H9 (cell line): Measurements from ENCODE around the gene FN3KRP. TPM values are rescaled to one million over a fixed set of nuclear protein-coding genes. Genes with fewer than 3 reads are reported as not detected.

Source experiments
- DNase-seq: peaks from one replicate; pipeline ENCODE4 v3.0.0-alpha.2; 2017
- H2AFZ ChIP-seq: one replicate; pipeline ENCODE4 v1.6.1; 2013; ENCODE audit warnings: mild to moderate bottlenecking, low read length, control low read depth, moderate library complexity
- H2AK5ac ChIP-seq: 2 replicates; pipeline ENCODE4 v1.6.1; 2013; ENCODE audit warnings: low read length, control low read depth, mixed read lengths; ENCODE audit not compliant: insufficient read length
- H2BK120ac ChIP-seq: one replicate; pipeline ENCODE4 v1.6.1; 2013; ENCODE audit warnings: low read depth, mild to moderate bottlenecking, low read length, control low read depth, inconsistent platforms; ENCODE audit not compliant: poor library complexity, severe bottlenecking
- H2BK12ac ChIP-seq: 2 replicates; pipeline ENCODE4 v1.6.1; 2013; ENCODE audit warnings: low read length, control low read depth, mixed read lengths, low read depth; ENCODE audit not compliant: insufficient read length
- H2BK15ac ChIP-seq: 2 replicates; pipeline ENCODE4 v1.6.1; 2013; ENCODE audit warnings: low read depth, low read length, control low read depth
- H2BK20ac ChIP-seq: one replicate; pipeline ENCODE4 v1.6.1; 2013; ENCODE audit warnings: low read depth, mild to moderate bottlenecking, low read length, control low read depth, inconsistent platforms; ENCODE audit not compliant: poor library complexity, severe bottlenecking
- H2BK5ac ChIP-seq: 2 replicates; pipeline ENCODE4 v1.6.1; 2013; ENCODE audit warnings: low read length, control low read depth, mixed read lengths; ENCODE audit not compliant: insufficient read length
- H3K14ac ChIP-seq: 2 replicates; pipeline ENCODE4 v1.6.1; 2013; ENCODE audit warnings: low read length, control low read depth; ENCODE audit not compliant: insufficient read depth
- H3K18ac ChIP-seq: 2 replicates; pipeline ENCODE4 v1.6.1; 2013; ENCODE audit warnings: low read depth, mild to moderate bottlenecking, mixed read lengths, low read length, control low read depth; ENCODE audit not compliant: insufficient read length
- H3K23ac ChIP-seq: 2 replicates; pipeline ENCODE4 v1.6.1; 2013; ENCODE audit warnings: low read length, control low read depth, mixed read lengths, low read depth; ENCODE audit not compliant: insufficient read length
- H3K23me2 ChIP-seq: 2 replicates; pipeline ENCODE4 v1.6.1; 2013; ENCODE audit warnings: low read depth, mild to moderate bottlenecking, mixed read lengths, low read length, control low read depth; ENCODE audit not compliant: insufficient read length, poor library complexity, severe bottlenecking
- H3K27ac ChIP-seq: 2 replicates; pipeline ENCODE4 v1.5.1; 2013; ENCODE audit warnings: low read length, control low read depth, mixed read lengths, low read depth; ENCODE audit not compliant: insufficient read length
- H3K27me3 ChIP-seq: 2 replicates; pipeline ENCODE4 v1.6.1; 2013; ENCODE audit warnings: low read length, control low read depth, inconsistent platforms; ENCODE audit not compliant: insufficient read depth
- H3K4ac ChIP-seq: 2 replicates; pipeline ENCODE4 v1.6.1; 2013; ENCODE audit warnings: low read depth, mild to moderate bottlenecking, control low read depth, inconsistent platforms, low read length, moderate library complexity
- H3K4me1 ChIP-seq: 2 replicates; pipeline ENCODE4 v1.6.1; 2013; ENCODE audit warnings: low read length, control low read depth, inconsistent platforms; ENCODE audit not compliant: insufficient read depth
- H3K4me2 ChIP-seq: 2 replicates; pipeline ENCODE4 v1.6.1; 2013; ENCODE audit warnings: low read length, control low read depth, mixed read lengths; ENCODE audit not compliant: insufficient read length, insufficient read depth
- H3K56ac ChIP-seq: 2 replicates; pipeline ENCODE4 v1.6.1; 2013; ENCODE audit warnings: low read depth, mild to moderate bottlenecking, mixed read lengths, low read length, control low read depth; ENCODE audit not compliant: insufficient read length
- H3K79me1 ChIP-seq: 2 replicates; pipeline ENCODE4 v1.6.1; 2013; ENCODE audit warnings: low read depth, mild to moderate bottlenecking, moderate library complexity, low read length, control low read depth, inconsistent platforms; ENCODE audit not compliant: insufficient read depth, poor library complexity, severe bottlenecking
- H3K79me2 ChIP-seq: 2 replicates; pipeline ENCODE4 v1.6.1; 2013; ENCODE audit warnings: low read length, control low read depth, inconsistent platforms; ENCODE audit not compliant: insufficient read depth
- H3K9ac ChIP-seq: 2 replicates; pipeline ENCODE4 v1.6.1; 2013; ENCODE audit warnings: low read length, control low read depth, mixed read lengths; ENCODE audit not compliant: insufficient read length; ENCODE audit errors: extremely low read depth
- H3K9me3 ChIP-seq: one replicate; pipeline ENCODE4 v1.6.1; 2013; ENCODE audit warnings: low read depth, low read length, inconsistent platforms; ENCODE audit not compliant: control insufficient read depth
- H3T11ph ChIP-seq: one replicate; pipeline ENCODE4 v1.6.1; 2013; ENCODE audit warnings: mild to moderate bottlenecking, low read length, control low read depth, inconsistent platforms
- H4K20me1 ChIP-seq: one replicate; pipeline ENCODE4 v1.6.1; 2013; ENCODE audit not compliant: control insufficient read depth, insufficient read length, insufficient read depth
- H4K5ac ChIP-seq: 2 replicates; pipeline ENCODE4 v1.6.1; 2013; ENCODE audit warnings: low read depth, mild to moderate bottlenecking, mixed read lengths, low read length, control low read depth; ENCODE audit not compliant: insufficient read length
- H4K8ac ChIP-seq: replicated peaks from 2 replicates; pipeline ENCODE4 v1.6.1; 2013; ENCODE audit warnings: low read length, control low read depth, mixed read lengths, low read depth; ENCODE audit not compliant: insufficient read length
- H4K91ac ChIP-seq: 2 replicates; pipeline ENCODE4 v1.6.1; 2013; ENCODE audit warnings: low read depth, mild to moderate bottlenecking, moderate library complexity, mixed read lengths, low read length, control low read depth; ENCODE audit not compliant: insufficient read length
- H3K27ac Mint-ChIP-seq, 3 experiments: 2 replicates in 2 of 3; 3 replicates in 1 of 3; pipeline ENCODE4 v1.8.0; 2020 to 2021; ENCODE audit warnings: mixed read lengths in 3 of 3, mild to moderate bottlenecking in 1 of 3, moderate library complexity in 1 of 3
- H3K27me3 Mint-ChIP-seq: 2 replicates; pipeline ENCODE4 v1.8.0; 2021; ENCODE audit warnings: low read depth, mild to moderate bottlenecking, moderate library complexity, mixed read lengths
- H3K36me3 Mint-ChIP-seq, 3 experiments: 2 replicates in 2 of 3; 3 replicates in 1 of 3; pipeline ENCODE4 v1.8.0; 2020 to 2021; ENCODE audit warnings: low read depth in 3 of 3, mixed read lengths in 3 of 3; ENCODE audit not compliant: insufficient read depth in 1 of 3
- H3K4me1 Mint-ChIP-seq, 2 experiments: 2 replicates each; pipeline ENCODE4 v1.8.0; 2020; ENCODE audit warnings: mixed read lengths in 2 of 2
- H3K4me3 Mint-ChIP-seq, 2 experiments: 2 replicates in 1 of 2; 3 replicates in 1 of 2; pipeline ENCODE4 v1.8.0; 2020 to 2021; ENCODE audit warnings: mild to moderate bottlenecking in 2 of 2, mixed read lengths in 2 of 2, moderate library complexity in 1 of 2
- H3K9me3 Mint-ChIP-seq, 2 experiments: 2 replicates in 1 of 2; 3 replicates in 1 of 2; pipeline ENCODE4 v1.8.0; 2020; ENCODE audit warnings: mild to moderate bottlenecking in 2 of 2, mixed read lengths in 2 of 2, moderate library complexity in 1 of 2
- CTCF ChIP-seq: fragments of 200-600 bp; sonication (generic); conservative IDR thresholded peaks from 3 replicates; pipeline ENCODE4 v1.8.0; 2021; ENCODE audit warnings: antibody characterized with exemption, mild to moderate bottlenecking
- whole genome bisulfite sequencing: extraction: QIAGEN DNeasy Blood & Tissue Kit; methylation state at CpG from one replicate; pipeline ENCODE4 v1.1.7; 2013; ENCODE audit warnings: missing lambda C conversion rate, low lambda C conversion rate, mixed read lengths; ENCODE audit not compliant: insufficient read length; ENCODE audit errors: extremely low coverage; 5-methylcytosine and 5-hydroxymethylcytosine counted together
- total RNA-seq: library from RNA; stranded (reverse); gene quantifications from 2 replicates; pipeline ENCODE4 v1.2.1, GENCODE V29; 2021

The FN3KRP gene
- total RNA-seq, 1 experiment from 2014 or later, result 32.9 TPM

GRCh38 chr17:82750241-82750908 is 33.9 kb downstream of the FN3KRP start:
- peak; percentile 67 for DNase-seq
- Histone ChIP-seq H2BK20ac (no peak overlapping the region), H4K8ac (no peak overlapping the region), H4K20me1 (no peaks in the 10 kb centered on the region), H3K4me2 (peak overlapping the region; percentile 46), H4K5ac (no peak overlapping the region), H2BK12ac (no peak overlapping the region), H3K79me2 (peaks cover 1% of the 10 kb centered on the region; the same call in 1 of the 2 replicates), H2AK5ac (no peak overlapping the region), H3K56ac (no peak overlapping the region), H4K91ac (no peak overlapping the region), H3K23ac (no peak overlapping the region), H3K14ac (no peak overlapping the region), H3K4me1 (peaks cover 6% of the 10 kb centered on the region; the same call in 1 of the 2 replicates), H3K9me3 (no peaks in the 10 kb centered on the region), H3K27me3 (peaks cover 4% of the 10 kb centered on the region; the same call in 1 of the 2 replicates), H2BK15ac (no peak overlapping the region), H3K79me1 (no peaks in the 10 kb centered on the region), H2AFZ (no peak overlapping the region), H3K23me2 (peaks cover 14% of the 10 kb centered on the region), H3K4ac (no peak overlapping the region), H3K9ac (no peak overlapping the region), H2BK120ac (no peak overlapping the region), H3T11ph (no peak overlapping the region), H3K27ac (no peak overlapping the region), H3K18ac (no peak overlapping the region), H2BK5ac (no peak overlapping the region)
- H3K4me1 Mint-ChIP-seq, result peaks cover 32 to 34% of the 10 kb centered on the region in 2 experiments
- TF ChIP-seq CTCF, result no peak
- no peak overlapping the region; a peak in 1 of 7 replicates for H3K27ac Mint-ChIP-seq
- no CpG with 5 or more reads among the region's 40 CpGs for WGBS
- peaks cover 10 to 32% (median 25%) of the 10 kb centered on the region in 3 experiments for H3K36me3 Mint-ChIP-seq
- peak overlapping the region; percentile 49 to 78 for H3K4me3 Mint-ChIP-seq
- H3K27me3 Mint-ChIP-seq, result peaks cover 17% of the 10 kb centered on the region
- H3K9me3 Mint-ChIP-seq, result peaks cover 7 to 17% of the 10 kb centered on the region in 2 experiments
